GM12872 (cell line): Measurements from ENCODE around the gene DGCR8.

Experiments
- TF ChIP-seq, protein P1 (sequence below): IDR thresholded peaks from 3 replicates; pipeline ENCODE4 v1.5.1; 2011; ENCODE audit warnings: low read depth, mild to moderate bottlenecking, low read length, moderate library complexity; ENCODE audit not compliant: insufficient read depth

DGCR8 gene

DNA sequence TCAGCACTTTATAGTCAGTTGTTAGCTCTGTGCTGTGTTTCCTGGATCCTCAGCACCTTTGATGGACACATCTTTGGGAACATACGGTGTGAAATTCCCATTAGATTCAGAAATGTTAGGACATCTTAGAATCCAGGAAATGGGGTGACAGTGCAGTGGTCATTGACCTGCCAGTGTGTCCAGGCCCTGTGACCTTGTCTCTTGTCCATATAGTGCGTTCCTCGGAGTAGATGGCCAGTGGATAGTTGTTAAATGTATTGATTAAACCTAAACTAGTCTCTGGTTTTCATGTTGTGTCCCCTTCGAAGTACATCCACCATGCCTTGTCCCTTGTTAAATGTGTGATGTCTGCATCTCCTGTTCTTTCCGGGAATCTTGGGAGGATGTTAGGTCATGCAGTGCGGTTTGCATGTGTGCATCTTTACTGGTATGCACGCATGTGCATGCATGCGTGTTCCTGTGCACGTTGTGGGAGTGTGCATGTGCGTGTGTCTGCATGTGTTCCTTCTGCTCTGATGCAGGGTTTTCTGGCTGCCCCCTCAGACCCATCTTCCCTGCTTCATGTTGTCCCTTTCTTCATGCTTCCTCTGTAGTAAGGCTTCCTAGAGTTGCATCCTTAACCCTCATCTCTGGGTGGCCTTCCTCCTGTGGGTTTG lies 4.0 kb downstream of the DGCR8 start:
- TF ChIP-seq, protein P1, sequence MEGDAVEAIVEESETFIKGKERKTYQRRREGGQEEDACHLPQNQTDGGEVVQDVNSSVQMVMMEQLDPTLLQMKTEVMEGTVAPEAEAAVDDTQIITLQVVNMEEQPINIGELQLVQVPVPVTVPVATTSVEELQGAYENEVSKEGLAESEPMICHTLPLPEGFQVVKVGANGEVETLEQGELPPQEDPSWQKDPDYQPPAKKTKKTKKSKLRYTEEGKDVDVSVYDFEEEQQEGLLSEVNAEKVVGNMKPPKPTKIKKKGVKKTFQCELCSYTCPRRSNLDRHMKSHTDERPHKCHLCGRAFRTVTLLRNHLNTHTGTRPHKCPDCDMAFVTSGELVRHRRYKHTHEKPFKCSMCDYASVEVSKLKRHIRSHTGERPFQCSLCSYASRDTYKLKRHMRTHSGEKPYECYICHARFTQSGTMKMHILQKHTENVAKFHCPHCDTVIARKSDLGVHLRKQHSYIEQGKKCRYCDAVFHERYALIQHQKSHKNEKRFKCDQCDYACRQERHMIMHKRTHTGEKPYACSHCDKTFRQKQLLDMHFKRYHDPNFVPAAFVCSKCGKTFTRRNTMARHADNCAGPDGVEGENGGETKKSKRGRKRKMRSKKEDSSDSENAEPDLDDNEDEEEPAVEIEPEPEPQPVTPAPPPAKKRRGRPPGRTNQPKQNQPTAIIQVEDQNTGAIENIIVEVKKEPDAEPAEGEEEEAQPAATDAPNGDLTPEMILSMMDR: no peak

GRCh38 chr22:20084547-20085413 lies 4.7 kb downstream of the DGCR8 start:
- TF ChIP-seq, protein P1: peak; percentile 57

GRCh38 chr22:20085651-20086050 lies 5.6 kb downstream of the DGCR8 start:
- TF ChIP-seq, protein P1: no peak

- TF ChIP-seq, protein P1: no peak
These were observed 6.1 kb downstream of the DGCR8 start for GRCh38 chr22:20086101-20086599.

GRCh38 chr22:20086763-20087162 lies 6.7 kb downstream of the DGCR8 start:
- TF ChIP-seq, protein P1: no peak

- TF ChIP-seq, protein P1: no peak
These were observed 7.5 kb downstream of the DGCR8 start for GRCh38 chr22:20087319-20088262.
